CD8-positive, alpha-beta memory T cell (primary cell): ENCODE results near the gene TRA2B. TPM values are rescaled to one million over a fixed set of nuclear protein-coding genes. Genes with fewer than 3 reads are reported as not detected.

Source experiments
- CTCF ChIA-PET: fragments of 350-600 bp; sonication (Branson Sonifier 250); formaldehyde crosslinking; loops from one replicate; lab custom pipeline; 2021; ENCODE audit warnings: antibody characterized with exemption; lab: Charles Lee
- POLR2A ChIA-PET: fragments of 350-600 bp; sonication (Branson Sonifier 250); formaldehyde crosslinking; loops from one replicate; lab custom pipeline; 2021; ENCODE audit warnings: antibody characterized with exemption; lab: Charles Lee
- DNase-seq, 5 donors: peaks; one replicate each; pipeline versions ENCODE4 v3.0.0 to v3.0.0-alpha.2; 2020 to 2022; ENCODE audit warnings: mixed read lengths in 1 of 5
- H3K27ac ChIP-seq: one replicate; pipeline ENCODE4 v1.7.0; 2013; ENCODE audit warnings: low read depth, mild to moderate bottlenecking, low read length, moderate library complexity
- H3K27me3 ChIP-seq: 2 replicates; pipeline ENCODE4 v1.7.0; 2013; ENCODE audit warnings: low read length, mild to moderate bottlenecking; ENCODE audit not compliant: insufficient read depth, poor library complexity, severe bottlenecking
- H3K36me3 ChIP-seq: 2 replicates; pipeline ENCODE4 v1.7.0; 2013; ENCODE audit warnings: mild to moderate bottlenecking, low read length, moderate library complexity; ENCODE audit not compliant: insufficient read depth
- H3K4me1 ChIP-seq: 2 replicates; pipeline ENCODE4 v1.7.0; 2013; ENCODE audit warnings: mild to moderate bottlenecking, low read length, moderate library complexity; ENCODE audit not compliant: insufficient read depth
- H3K4me3 ChIP-seq: 2 replicates; pipeline ENCODE4 v1.7.0; 2013; ENCODE audit warnings: mild to moderate bottlenecking, low read length
- H3K9me3 ChIP-seq: 2 replicates; pipeline ENCODE4 v1.7.0; 2013; ENCODE audit warnings: mild to moderate bottlenecking, low read length
- H3K27ac Mint-ChIP-seq, 8 donors: one replicate each; pipeline ENCODE4 v1.8.0; 2020 to 2021; ENCODE audit warnings: mixed read lengths in 8 of 8, mild to moderate bottlenecking in 6 of 8, inconsistent platforms in 3 of 8, moderate library complexity in 3 of 8
- H3K27me3 Mint-ChIP-seq, 2 donors: one replicate each; pipeline ENCODE4 v1.8.0; 2020 to 2021; ENCODE audit warnings: mixed read lengths in 2 of 2, mild to moderate bottlenecking in 1 of 2, moderate library complexity in 1 of 2
- H3K36me3 Mint-ChIP-seq, 3 donors: one replicate each; pipeline ENCODE4 v1.8.0; 2020 to 2021; ENCODE audit warnings: mixed read lengths in 3 of 3, inconsistent platforms in 1 of 3, mild to moderate bottlenecking in 1 of 3
- H3K4me1 Mint-ChIP-seq, 3 donors: one replicate each; pipeline ENCODE4 v1.8.0; 2020 to 2021; ENCODE audit warnings: mixed read lengths in 3 of 3, inconsistent platforms in 1 of 3, mild to moderate bottlenecking in 1 of 3
- H3K4me3 Mint-ChIP-seq, 7 donors: one replicate each; pipeline ENCODE4 v1.8.0; 2020 to 2021; ENCODE audit warnings: mixed read lengths in 7 of 7, mild to moderate bottlenecking in 6 of 7, moderate library complexity in 4 of 7, inconsistent platforms in 2 of 7
- H3K9me3 Mint-ChIP-seq, 5 donors: one replicate each; pipeline ENCODE4 v1.8.0; 2020 to 2022; ENCODE audit warnings: mixed read lengths in 5 of 5, mild to moderate bottlenecking in 3 of 5, moderate library complexity in 2 of 5, inconsistent platforms in 1 of 5
- polyA plus RNA-seq: library from polyadenylated mRNA; unstranded; fragments of 300-500 nt; fragmentation: Illumina TruSeq; gene quantifications from one replicate; pipeline ENCODE4 v1.2.3, GENCODE V29; 2021
- total RNA-seq, 2 experiments: library from RNA; stranded (reverse); gene quantifications; one replicate each; pipeline ENCODE4 v1.2.3, GENCODE V29; 2021

TRA2B gene
- total and polyA plus RNA-seq, 3 experiments from 2014 or later: 181 to 324 (median 305) TPM

DNA sequence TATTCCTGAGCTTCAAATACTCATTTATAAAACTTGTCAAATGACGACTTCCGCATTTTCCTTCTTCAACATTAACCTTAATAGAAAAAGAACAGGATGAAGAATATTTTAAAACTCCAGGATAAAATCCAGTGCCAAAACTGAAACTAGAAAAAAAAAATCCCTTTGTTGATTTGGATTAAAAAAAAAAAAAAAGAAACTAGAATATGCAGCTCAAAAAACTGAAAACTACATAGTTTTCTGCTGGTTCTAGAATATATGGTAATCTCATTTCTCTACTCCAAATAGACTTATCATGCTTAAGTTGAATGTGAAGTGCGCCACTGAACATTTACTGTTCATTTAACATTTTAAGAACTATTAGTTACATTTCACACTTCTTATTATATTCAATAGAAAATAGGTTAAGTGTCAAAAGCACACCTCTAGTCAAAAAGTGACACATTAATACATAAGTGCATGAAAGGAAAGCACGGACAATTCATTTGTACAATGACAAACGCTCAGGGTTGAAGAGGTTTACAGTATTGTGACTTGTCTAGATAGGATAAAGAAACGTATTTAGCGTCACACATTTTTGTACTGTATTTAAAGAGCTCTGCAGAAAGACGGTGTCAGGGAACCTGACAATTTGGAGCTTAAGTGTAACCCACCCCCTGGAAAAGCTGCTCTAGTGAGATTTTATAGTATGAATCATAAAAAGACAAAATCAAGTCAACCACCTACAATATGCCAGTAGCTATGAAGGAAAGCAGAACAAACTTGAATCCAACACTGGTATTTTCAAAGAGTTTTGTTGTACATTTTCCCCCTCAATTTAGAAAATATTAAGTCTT is 5.8 kb downstream of the TRA2B start:
- H3K27ac Mint-ChIP-seq: peak overlapping the region; percentile 24 to 79 (median 60)
- Histone ChIP-seq H3K9me3 (no peaks in the 10 kb centered on the region), H3K4me3 (peak overlapping the region; percentile 3), H3K27ac (no peak overlapping the region), H3K27me3 (no peaks in the 10 kb centered on the region), H3K4me1 (peaks cover 80% of the 10 kb centered on the region), H3K36me3 (peaks cover 20% of the 10 kb centered on the region)
- H3K4me1 Mint-ChIP-seq: peaks cover 88 to 98% (median 91%) of the 10 kb centered on the region in 3 donors
- H3K9me3 Mint-ChIP-seq: no peaks in the 10 kb centered on the region
- peak overlapping the region; percentile 72 to 100 (median 100) for H3K4me3 Mint-ChIP-seq
- H3K27me3 Mint-ChIP-seq: no peaks in the 10 kb centered on the region
- H3K36me3 Mint-ChIP-seq: peaks cover 0 to 76% (median 12%) of the 10 kb centered on the region in 3 donors
- DNase-seq: no peak
- POLR2A ChIA-PET: interaction anchor here (0.6 to 0.7 kb wide), 2 partner anchors 12 to 46 kb away, joined by 3 to 6 read pairs; no protein-coding TSS in a partner anchor
- CTCF ChIA-PET: interaction anchor here (1.0 to 4.4 kb wide), 3 partner anchors 11 to 685 kb away, joined by 3 to 44 read pairs (median 3); no protein-coding TSS in a partner anchor

DNA sequence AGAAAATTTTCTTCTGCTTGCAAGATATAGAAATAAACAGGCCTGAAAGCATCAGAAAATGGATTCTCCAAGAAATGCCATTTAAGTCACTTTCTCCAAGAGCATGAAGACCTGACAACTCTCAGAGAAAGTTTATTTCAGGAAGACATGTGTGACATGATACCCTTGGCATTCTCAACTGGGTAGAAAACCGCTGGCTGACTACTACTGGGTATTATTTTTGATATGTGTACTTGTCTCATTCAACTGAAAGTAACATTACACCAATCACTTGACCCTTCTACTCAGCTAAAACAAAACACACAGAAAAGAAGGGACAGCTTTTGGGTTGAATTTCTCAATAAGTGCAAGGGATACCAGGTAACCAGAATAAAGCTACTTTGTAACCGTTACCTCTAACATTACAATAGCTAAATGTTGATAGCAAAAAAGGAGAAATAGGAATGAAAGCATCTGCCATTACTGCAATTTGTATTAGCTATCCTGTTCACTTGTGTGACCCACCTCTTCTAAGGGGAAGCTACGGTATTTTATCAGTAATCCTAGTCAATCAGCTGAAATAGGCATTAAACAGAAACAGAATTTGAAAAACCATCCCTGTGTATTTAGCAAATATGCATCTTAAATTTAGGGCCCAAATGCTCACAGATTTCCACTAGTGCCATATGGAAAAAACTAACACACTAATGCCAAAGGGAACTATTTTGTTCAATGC is 7.3 kb downstream of the TRA2B start:
- peaks cover 93% of the 10 kb centered on the region for H3K4me1 ChIP-seq
- Mint-ChIP-seq H3K4me1 (peaks cover 96 to 100% (median 100%) of the 10 kb centered on the region in 3 donors), H3K27ac (peak overlapping the region; percentile 2 to 80 (median 66)), H3K36me3 (peaks cover 0 to 75% (median 16%) of the 10 kb centered on the region in 3 donors), H3K9me3 (no peaks in the 10 kb centered on the region), H3K4me3 (peak overlapping the region; percentile 68 to 100 (median 96)), H3K27me3 (no peaks in the 10 kb centered on the region)
- peaks cover 33% of the 10 kb centered on the region for H3K36me3 ChIP-seq
- no peak overlapping the region for H3K27ac ChIP-seq
- no peak for DNase-seq
- POLR2A ChIA-PET: interaction anchor here (0.9 kb wide), 1 partner anchor 13 kb away, joined by 6 read pairs; no protein-coding TSS in a partner anchor
- H3K4me3 ChIP-seq: peak overlapping the region; percentile 9
- H3K9me3 ChIP-seq: no peaks in the 10 kb centered on the region
- H3K27me3 ChIP-seq: no peaks in the 10 kb centered on the region
- CTCF ChIA-PET: interaction anchor here (4.4 kb wide), 1 partner anchor 12 kb away, joined by 44 read pairs; no protein-coding TSS in a partner anchor

GRCh38 chr3:185929192-185930151 is 8.3 kb downstream of the TRA2B start:
- Histone ChIP-seq H3K9me3 (no peaks in the 10 kb centered on the region), H3K27ac (no peak overlapping the region), H3K27me3 (no peaks in the 10 kb centered on the region), H3K36me3 (peaks cover 44% of the 10 kb centered on the region), H3K4me1 (peaks cover 86% of the 10 kb centered on the region), H3K4me3 (peak overlapping the region; percentile 9)
- DNase-seq: no peak
- no peaks in the 10 kb centered on the region for H3K27me3 Mint-ChIP-seq
- ChIA-PET POLR2A (interaction anchor here (0.6 to 2.4 kb wide), 3 partner anchors 8 to 342 kb away, joined by 3 to 22 read pairs (median 3); partner anchors contain the start of gene TRA2B), CTCF (interaction anchor here (4.7 to 6.0 kb wide), 2 partner anchors 7 to 14 kb away, joined by 25 to 38 read pairs; partner anchors contain the start of gene TRA2B)
- H3K9me3 Mint-ChIP-seq: no peaks in the 10 kb centered on the region
- peaks cover 0 to 80% (median 18%) of the 10 kb centered on the region in 3 donors for H3K36me3 Mint-ChIP-seq
- peak overlapping the region; percentile 48 to 82 (median 62) for H3K27ac Mint-ChIP-seq
- H3K4me3 Mint-ChIP-seq: peak overlapping the region; percentile 68 to 100 (median 96)
- H3K4me1 Mint-ChIP-seq: peaks cover 96 to 100% (median 100%) of the 10 kb centered on the region in 3 donors

- Mint-ChIP-seq H3K27me3 (no peaks in the 10 kb centered on the region), H3K36me3 (peaks cover 9 to 84% (median 25%) of the 10 kb centered on the region in 3 donors), H3K9me3 (no peaks in the 10 kb centered on the region), H3K4me3 (peak overlapping the region; percentile 68 to 100 (median 96)), H3K4me1 (peaks cover 92 to 100% (median 99%) of the 10 kb centered on the region in 3 donors), H3K27ac (peak overlapping the region; percentile 4 to 76 (median 60))
- POLR2A ChIA-PET: interaction anchor here (0.6 to 2.4 kb wide), 3 partner anchors 9 to 341 kb away, joined by 3 to 22 read pairs (median 3); partner anchors contain the start of gene TRA2B
- no peak for DNase-seq
- Histone ChIP-seq H3K9me3 (no peaks in the 10 kb centered on the region), H3K36me3 (peaks cover 53% of the 10 kb centered on the region), H3K4me3 (peak overlapping the region; percentile 9), H3K27ac (no peak overlapping the region), H3K4me1 (peaks cover 76% of the 10 kb centered on the region), H3K27me3 (no peaks in the 10 kb centered on the region)
- CTCF ChIA-PET: interaction anchor here (4.7 to 6.0 kb wide), 2 partner anchors 8 to 15 kb away, joined by 25 to 38 read pairs; partner anchors contain the start of gene TRA2B
Observed at GRCh38 chr3:185928496-185928895, 9.3 kb downstream of the TRA2B start.

GRCh38 chr3:185927501-185928200 is 10.2 kb downstream of the TRA2B start:
- DNase-seq: no peak
- Mint-ChIP-seq H3K4me1 (peaks cover 87 to 99% (median 96%) of the 10 kb centered on the region in 3 donors), H3K27me3 (no peaks in the 10 kb centered on the region), H3K9me3 (no peaks in the 10 kb centered on the region), H3K36me3 (peaks cover 14 to 90% (median 28%) of the 10 kb centered on the region in 3 donors), H3K27ac (peak overlapping the region; percentile 55 to 78 (median 68)), H3K4me3 (peak overlapping the region; percentile 68 to 100 (median 96))
- no peak overlapping the region for H3K27ac ChIP-seq
- ChIA-PET CTCF (interaction anchor here (1.5 to 6.0 kb wide), 3 partner anchors 9 to 56 kb away, joined by 3 to 38 read pairs (median 25); partner anchors contain the start of gene TRA2B), POLR2A (interaction anchor here (1.0 to 2.4 kb wide), 3 partner anchors 9 to 16 kb away, joined by 3 to 22 read pairs (median 3); partner anchors contain the start of gene TRA2B)
- H3K27me3 ChIP-seq: no peaks in the 10 kb centered on the region
- peak overlapping the region; percentile 9 for H3K4me3 ChIP-seq
- peaks cover 68% of the 10 kb centered on the region for H3K4me1 ChIP-seq
- no peaks in the 10 kb centered on the region for H3K9me3 ChIP-seq
- peaks cover 62% of the 10 kb centered on the region for H3K36me3 ChIP-seq

- Histone ChIP-seq H3K4me3 (no peak overlapping the region), H3K4me1 (peaks cover 56% of the 10 kb centered on the region), H3K27ac (no peak overlapping the region), H3K27me3 (no peaks in the 10 kb centered on the region), H3K9me3 (no peaks in the 10 kb centered on the region), H3K36me3 (peaks cover 74% of the 10 kb centered on the region)
- H3K4me1 Mint-ChIP-seq: peaks cover 79 to 95% (median 86%) of the 10 kb centered on the region in 3 donors
- no peak for DNase-seq
- peak overlapping the region; percentile 2 to 96 (median 65) for H3K4me3 Mint-ChIP-seq
- H3K9me3 Mint-ChIP-seq: no peaks in the 10 kb centered on the region
- POLR2A ChIA-PET: interaction anchor here (1.5 kb wide), 1 partner anchor 14 kb away, joined by 3 read pairs; no protein-coding TSS in a partner anchor
- CTCF ChIA-PET: interaction anchor here (1.5 to 6.0 kb wide), 4 partner anchors 10 to 57 kb away, joined by 3 to 38 read pairs (median 14); partner anchors contain the start of gene TRA2B
- peak overlapping the region; percentile 3 to 77 (median 58) for H3K27ac Mint-ChIP-seq
- H3K36me3 Mint-ChIP-seq: peaks cover 17 to 96% (median 28%) of the 10 kb centered on the region in 3 donors
- no peaks in the 10 kb centered on the region for H3K27me3 Mint-ChIP-seq
Observed at GRCh38 chr3:185926445-185926844, 11.4 kb downstream of the TRA2B start.
